ENCODE results near the gene SPN. TPM values are rescaled to one million over a fixed set of nuclear protein-coding genes. Genes with fewer than 3 reads are reported as not detected.
"Not testable (repeated sequence)": the region's sequence is repeated elsewhere in the genome, so short reads cannot be mapped to it uniquely, and the experiment has no call there.

SPN gene
- total RNA-seq, 1 donor from 2014 or later, result 0.63 TPM

DNA sequence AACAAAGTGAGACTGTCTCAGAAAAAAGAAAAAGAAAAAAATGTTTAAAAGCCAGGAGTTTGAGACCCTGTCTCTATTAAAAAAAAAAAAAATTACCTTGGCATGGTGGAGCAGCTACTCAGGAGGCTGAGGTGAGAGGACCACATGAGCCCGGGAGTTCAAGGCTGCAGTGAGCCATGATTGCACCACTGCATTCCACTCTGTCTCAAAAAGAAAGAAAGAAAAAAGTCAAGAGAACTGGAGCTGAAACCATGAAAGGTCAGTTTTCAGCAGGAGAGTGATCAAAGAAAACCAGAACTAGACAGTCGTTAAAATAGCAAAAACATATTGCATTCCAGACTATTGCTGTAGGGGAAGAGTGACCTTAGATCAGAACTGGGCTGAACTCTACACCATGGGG is 24.7 kb downstream of the SPN start:
- TF ChIP-seq, protein P1, sequence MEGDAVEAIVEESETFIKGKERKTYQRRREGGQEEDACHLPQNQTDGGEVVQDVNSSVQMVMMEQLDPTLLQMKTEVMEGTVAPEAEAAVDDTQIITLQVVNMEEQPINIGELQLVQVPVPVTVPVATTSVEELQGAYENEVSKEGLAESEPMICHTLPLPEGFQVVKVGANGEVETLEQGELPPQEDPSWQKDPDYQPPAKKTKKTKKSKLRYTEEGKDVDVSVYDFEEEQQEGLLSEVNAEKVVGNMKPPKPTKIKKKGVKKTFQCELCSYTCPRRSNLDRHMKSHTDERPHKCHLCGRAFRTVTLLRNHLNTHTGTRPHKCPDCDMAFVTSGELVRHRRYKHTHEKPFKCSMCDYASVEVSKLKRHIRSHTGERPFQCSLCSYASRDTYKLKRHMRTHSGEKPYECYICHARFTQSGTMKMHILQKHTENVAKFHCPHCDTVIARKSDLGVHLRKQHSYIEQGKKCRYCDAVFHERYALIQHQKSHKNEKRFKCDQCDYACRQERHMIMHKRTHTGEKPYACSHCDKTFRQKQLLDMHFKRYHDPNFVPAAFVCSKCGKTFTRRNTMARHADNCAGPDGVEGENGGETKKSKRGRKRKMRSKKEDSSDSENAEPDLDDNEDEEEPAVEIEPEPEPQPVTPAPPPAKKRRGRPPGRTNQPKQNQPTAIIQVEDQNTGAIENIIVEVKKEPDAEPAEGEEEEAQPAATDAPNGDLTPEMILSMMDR (IDR thresholded peaks at IDR 0.05; ENCODE audit: unreplicated experiment), result no peak
- DNase-seq (ENCODE audit: low spot score in 2 of 2, unreplicated experiment in 2 of 2), result no peak
- Mint-ChIP-seq H3K27ac (peak overlapping the region; percentile 93), H3K4me3 (no peak overlapping the region), H3K9me3 (peaks cover 20% of the 10 kb centered on the region), H3K36me3 (peaks cover 65% of the 10 kb centered on the region), H3K27me3 (ENCODE audit: low read depth) (no peaks in the 10 kb centered on the region), H3K4me1 (peaks cover 20% of the 10 kb centered on the region)

DNA sequence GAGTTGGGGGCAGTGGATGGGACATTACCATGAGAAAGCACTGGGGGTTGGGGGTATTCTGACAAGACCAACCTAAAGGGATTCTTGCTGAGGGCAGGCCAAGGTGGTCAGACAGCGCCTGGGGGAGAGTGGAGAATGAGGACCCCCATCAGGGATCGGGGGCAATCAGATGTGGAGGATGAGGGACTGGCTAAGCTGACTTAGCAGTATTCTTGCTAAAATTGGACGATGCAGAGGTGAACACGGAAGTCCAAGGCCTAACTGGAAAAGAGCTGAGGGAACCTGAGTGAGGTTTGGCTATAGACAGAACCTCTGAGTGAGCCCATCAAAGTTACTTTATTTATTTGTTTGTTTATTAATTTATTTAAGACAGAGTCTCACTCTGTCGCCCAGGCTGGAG is 25.1 kb downstream of the SPN start:
- no peak for DNase-seq (ENCODE audit: low spot score in 2 of 2, unreplicated experiment in 2 of 2)
- no peaks in the 10 kb centered on the region for H3K27me3 Mint-ChIP-seq (ENCODE audit: low read depth)
- peaks cover 20% of the 10 kb centered on the region for H3K9me3 Mint-ChIP-seq
- H3K36me3 Mint-ChIP-seq, result peaks cover 63% of the 10 kb centered on the region
- TF ChIP-seq, protein P1 (IDR thresholded peaks at IDR 0.05; ENCODE audit: unreplicated experiment), result no peak
- no peak overlapping the region for H3K4me3 Mint-ChIP-seq
- peak overlapping the region; percentile 93 for H3K27ac Mint-ChIP-seq
- peaks cover 20% of the 10 kb centered on the region for H3K4me1 Mint-ChIP-seq

DNA sequence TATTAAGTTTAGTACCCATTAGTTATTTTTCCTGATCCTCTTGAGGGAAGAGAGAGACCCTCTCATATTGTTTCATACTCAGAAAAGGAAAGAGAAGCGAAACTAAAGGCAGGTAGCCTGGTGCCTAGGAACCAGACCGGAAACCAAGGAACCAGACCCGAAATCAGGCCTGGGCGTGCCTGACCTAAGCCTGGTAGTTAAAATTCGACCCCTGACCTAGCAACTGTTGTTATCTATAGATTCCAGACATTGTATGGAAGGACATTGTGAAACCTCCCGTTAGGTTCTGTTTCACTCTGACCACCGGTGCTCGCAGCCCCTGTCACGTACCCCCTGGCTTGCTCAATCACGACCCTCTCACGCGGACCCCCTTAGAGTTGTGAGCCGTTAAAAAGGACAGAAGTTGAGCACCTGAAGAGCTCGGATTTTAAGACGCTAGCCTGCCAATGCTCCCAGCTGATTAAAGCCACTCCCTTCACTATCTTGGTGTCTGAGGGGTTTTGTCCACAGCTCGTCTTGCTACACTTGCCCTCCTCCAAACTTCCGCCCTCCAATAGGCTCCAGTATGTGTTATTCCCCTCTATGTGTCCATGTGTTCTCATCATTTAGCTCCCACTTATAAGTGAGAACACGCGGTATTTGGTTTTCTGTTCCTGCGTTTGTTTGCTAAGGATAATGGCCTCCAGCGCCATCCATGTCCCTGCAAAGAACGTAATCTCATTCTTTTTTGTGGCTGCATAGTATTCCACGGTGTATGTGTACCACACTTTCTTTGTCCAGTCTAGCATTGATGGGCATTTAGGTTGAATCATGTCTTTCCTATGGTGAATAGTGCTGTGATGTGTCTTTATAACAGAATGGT is 26.7 kb downstream of the SPN start:
- H3K4me3 Mint-ChIP-seq; H3K27ac Mint-ChIP-seq; H3K27me3 Mint-ChIP-seq (ENCODE audit: low read depth); DNase-seq (ENCODE audit: low spot score in 2 of 2, unreplicated experiment in 2 of 2): not testable (repeated sequence)
- Mint-ChIP-seq H3K4me1 (peaks cover 20% of the 10 kb centered on the region), H3K36me3 (peaks cover 53% of the 10 kb centered on the region), H3K9me3 (peaks cover 17% of the 10 kb centered on the region)

DNA sequence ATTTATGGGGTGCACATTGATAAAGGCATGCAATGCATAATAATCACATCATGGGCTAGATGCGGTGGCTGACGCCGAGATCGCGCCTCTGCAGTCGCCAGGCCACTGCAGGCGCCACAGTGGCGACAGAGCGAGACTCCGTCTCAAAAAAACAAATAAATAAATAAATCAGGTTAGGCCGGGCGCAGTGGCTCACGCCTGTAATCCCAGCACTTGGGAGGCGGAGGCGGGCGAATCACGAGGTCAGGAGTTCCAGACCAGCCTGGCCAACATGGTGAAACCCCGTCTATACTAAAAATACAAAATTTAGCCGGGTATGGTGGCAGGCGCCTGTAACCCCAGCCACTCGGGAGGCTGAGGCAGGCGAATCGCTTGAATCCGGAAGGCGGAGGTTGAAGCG is 29.6 kb downstream of the SPN start:
- not testable (repeated sequence) for H3K27me3 Mint-ChIP-seq (ENCODE audit: low read depth); DNase-seq (ENCODE audit: low spot score in 2 of 2, unreplicated experiment in 2 of 2); H3K27ac Mint-ChIP-seq; H3K4me3 Mint-ChIP-seq; H3K4me1 Mint-ChIP-seq
- Mint-ChIP-seq H3K36me3 (peaks cover 55% of the 10 kb centered on the region), H3K9me3 (peaks cover 17% of the 10 kb centered on the region)

DNA sequence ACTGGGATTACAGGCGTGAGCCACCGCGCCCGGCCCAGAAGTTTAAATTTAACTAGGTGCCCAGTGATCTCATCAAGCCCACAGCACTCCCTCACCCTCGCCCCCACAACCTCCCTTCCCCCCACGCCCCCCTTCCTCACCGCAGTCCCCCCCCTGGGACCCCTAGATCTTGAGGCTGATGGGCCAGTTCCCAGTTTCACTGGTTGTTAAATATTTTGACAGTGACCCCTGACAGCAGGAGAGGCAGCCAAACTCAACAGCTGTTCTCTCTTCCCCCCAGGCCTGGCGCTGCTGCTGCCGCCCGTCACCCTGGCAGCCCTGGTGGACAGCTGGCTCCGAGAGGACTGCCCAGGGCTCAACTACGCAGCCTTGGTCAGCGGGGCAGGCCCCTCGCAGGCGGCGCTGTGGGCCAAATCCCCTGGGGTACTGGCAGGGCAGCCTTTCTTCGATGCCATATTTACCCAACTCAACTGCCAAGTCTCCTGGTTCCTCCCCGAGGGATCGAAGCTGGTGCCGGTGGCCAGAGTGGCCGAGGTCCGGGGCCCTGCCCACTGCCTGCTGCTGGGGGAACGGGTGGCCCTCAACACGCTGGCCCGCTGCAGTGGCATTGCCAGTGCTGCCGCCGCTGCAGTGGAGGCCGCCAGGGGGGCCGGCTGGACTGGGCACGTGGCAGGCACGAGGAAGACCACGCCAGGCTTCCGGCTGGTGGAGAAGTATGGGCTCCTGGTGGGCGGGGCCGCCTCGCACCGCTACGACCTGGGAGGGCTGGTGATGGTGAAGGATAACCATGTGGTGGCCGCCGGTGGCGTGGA is 31.5 kb downstream of the SPN start:
- Mint-ChIP-seq H3K9me3 (peaks cover 20% of the 10 kb centered on the region), H3K27ac (no peak overlapping the region)
- DNase-seq (ENCODE audit: low spot score in 2 of 2, unreplicated experiment in 2 of 2), result no peak

DNA sequence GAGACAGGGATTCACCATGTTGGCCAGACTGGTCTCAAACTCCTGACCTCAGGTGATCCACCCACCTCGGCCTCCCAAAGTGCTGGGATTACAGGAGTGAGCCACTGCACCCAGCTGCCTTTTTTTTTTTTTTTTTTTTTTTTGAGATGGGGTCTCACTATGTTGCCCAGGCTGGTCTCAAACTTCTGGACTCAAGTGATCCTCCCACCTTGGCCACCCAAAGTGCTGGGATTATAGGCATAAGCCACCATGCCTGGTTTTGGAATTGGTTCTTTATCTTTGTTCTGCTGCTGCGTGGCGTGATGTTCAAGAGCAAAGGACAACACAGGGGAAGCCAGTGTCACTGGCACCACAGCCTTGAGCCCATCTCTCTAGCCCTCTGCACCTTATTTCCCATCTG is 32.6 kb downstream of the SPN start:
- Mint-ChIP-seq H3K36me3 (peaks cover 53% of the 10 kb centered on the region), H3K9me3 (peaks cover 10% of the 10 kb centered on the region)
- H3K27ac Mint-ChIP-seq; H3K4me1 Mint-ChIP-seq; H3K27me3 Mint-ChIP-seq (ENCODE audit: low read depth); H3K4me3 Mint-ChIP-seq; DNase-seq (ENCODE audit: low spot score in 2 of 2, unreplicated experiment in 2 of 2): not testable (repeated sequence)

More for the DNA sequence above, 31.5 kb downstream of the SPN start:
- peaks cover 5% of the 10 kb centered on the region for H3K4me1 Mint-ChIP-seq
- H3K36me3 Mint-ChIP-seq, result peaks cover 61% of the 10 kb centered on the region
- no peak overlapping the region for H3K4me3 Mint-ChIP-seq
- H3K27me3 Mint-ChIP-seq (ENCODE audit: low read depth), result no peaks in the 10 kb centered on the region
- TF ChIP-seq, protein P1 (IDR thresholded peaks at IDR 0.05; ENCODE audit: unreplicated experiment), result no peak

DNA sequence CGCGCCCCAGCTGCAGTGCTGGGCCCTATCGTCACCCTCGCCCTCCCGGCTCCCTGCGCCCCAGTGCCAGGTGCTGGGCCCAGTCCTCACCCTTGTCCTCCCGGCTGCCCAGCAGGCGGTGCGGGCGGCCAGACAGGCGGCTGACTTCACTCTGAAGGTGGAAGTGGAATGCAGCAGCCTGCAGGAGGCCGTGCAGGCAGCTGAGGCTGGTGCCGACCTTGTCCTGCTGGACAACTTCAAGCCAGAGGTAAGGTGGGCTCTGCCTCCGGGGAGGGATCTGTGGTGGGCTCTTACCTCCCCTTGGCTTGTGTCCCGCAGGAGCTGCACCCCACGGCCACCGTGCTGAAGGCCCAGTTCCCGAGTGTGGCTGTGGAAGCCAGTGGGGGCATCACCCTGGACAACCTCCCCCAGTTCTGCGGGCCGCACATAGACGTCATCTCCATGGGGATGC is 33.9 kb downstream of the SPN start:
- H3K9me3 Mint-ChIP-seq, result peaks cover 7% of the 10 kb centered on the region
- TF ChIP-seq, protein P1 (IDR thresholded peaks at IDR 0.05; ENCODE audit: unreplicated experiment), result no peak
- peaks cover 45% of the 10 kb centered on the region for H3K36me3 Mint-ChIP-seq
- DNase-seq (ENCODE audit: low spot score in 2 of 2, unreplicated experiment in 2 of 2), result no peak
- peaks cover 13% of the 10 kb centered on the region for H3K4me1 Mint-ChIP-seq
- H3K4me3 Mint-ChIP-seq, result no peak overlapping the region
- H3K27ac Mint-ChIP-seq, result peak overlapping the region; percentile 30
- no peaks in the 10 kb centered on the region for H3K27me3 Mint-ChIP-seq (ENCODE audit: low read depth)
